Measurements from ENCODE around the gene GNG4.

GRCh38 chr1:235657269-235657668 lies 7.7 kb upstream of the GNG4 start:
- TF ChIP-seq CTCF (conservative IDR thresholded peaks at IDR 0.05 in 1 of 2, IDR thresholded peaks at IDR 0.05 in 1 of 2; ENCODE audit: low read depth in 1 of 2, low read length in 2 of 2) (no peak), EZH2 (IDR thresholded peaks at IDR 0.05; ENCODE audit: low read length, missing control alignments) (no peak)
